ENCODE results near the gene SLC66A3. TPM values are rescaled to one million over a fixed set of nuclear protein-coding genes. Genes with fewer than 3 reads are reported as not detected.

SLC66A3 gene
- total RNA-seq, 1 experiment from 2014 or later = 13.3 TPM

GRCh38 chr2:11128243-11128951 lies 26.9 kb upstream of the SLC66A3 start:
- Histone ChIP-seq H3K4me2 (ENCODE audit: insufficient read depth, insufficient read length, low read length) (no peak overlapping the region), H4K20me1 (ENCODE audit: control insufficient read depth, insufficient read depth, insufficient read length) (no peaks in the 10 kb centered on the region), H3K23ac (ENCODE audit: insufficient read length, low read depth, low read length) (no peak overlapping the region), H3K56ac (ENCODE audit: insufficient read length, low read depth, low read length) (no peak overlapping the region), H3K4ac (ENCODE audit: low read depth, low read length) (no peak overlapping the region), H2BK20ac (ENCODE audit: low read depth, low read length, poor library complexity, severe bottlenecking) (no peak overlapping the region), H3K79me2 (ENCODE audit: insufficient read depth, low read length) (no peaks in the 10 kb centered on the region), H2BK5ac (ENCODE audit: insufficient read length, low read length) (no peak overlapping the region), H3K9me3 (ENCODE audit: control insufficient read depth, low read depth, low read length) (no peaks in the 10 kb centered on the region), H2AK5ac (ENCODE audit: insufficient read length, low read length) (no peak overlapping the region), H3T11ph (ENCODE audit: low read length) (no peak overlapping the region), H2BK12ac (ENCODE audit: insufficient read length, low read depth, low read length) (no peak overlapping the region), H2BK15ac (ENCODE audit: low read depth, low read length) (no peak overlapping the region), H3K9ac (ENCODE audit: extremely low read depth, insufficient read length, low read length) (no peak overlapping the region), H4K5ac (ENCODE audit: insufficient read length, low read depth, low read length) (no peak overlapping the region), H2AFZ (ENCODE audit: low read length) (no peak overlapping the region), H3K27me3 (ENCODE audit: insufficient read depth, low read length) (no peaks in the 10 kb centered on the region), H3K18ac (ENCODE audit: insufficient read length, low read depth, low read length) (no peak overlapping the region), H3K23me2 (ENCODE audit: insufficient read length, low read depth, low read length, poor library complexity, severe bottlenecking) (peaks cover 11% of the 10 kb centered on the region), H3K14ac (ENCODE audit: insufficient read depth, low read length) (no peak overlapping the region), H3K79me1 (ENCODE audit: insufficient read depth, low read depth, low read length, poor library complexity, severe bottlenecking) (no peaks in the 10 kb centered on the region), H4K91ac (ENCODE audit: insufficient read length, low read depth, low read length) (no peak overlapping the region), H4K8ac (replicated peaks; ENCODE audit: insufficient read length, low read depth, low read length) (no peak overlapping the region), H3K27ac (ENCODE audit: insufficient read length, low read depth, low read length) (no peak overlapping the region), H3K4me1 (ENCODE audit: insufficient read depth, low read length) (no peaks in the 10 kb centered on the region; the same call in 1 of the 2 replicates), H2BK120ac (ENCODE audit: low read depth, low read length, poor library complexity, severe bottlenecking) (no peak overlapping the region)
- no peak for DNase-seq
- Mint-ChIP-seq H3K4me1 (peaks cover 15 to 17% of the 10 kb centered on the region in 2 experiments), H3K36me3 (ENCODE audit: insufficient read depth in 1 of 3, low read depth in 3 of 3) (no peaks in the 10 kb centered on the region; a peak in 1 of 7 replicates), H3K9me3 (no peaks in the 10 kb centered on the region), H3K27me3 (ENCODE audit: low read depth) (peaks cover 5% of the 10 kb centered on the region), H3K4me3 (no peak overlapping the region), H3K27ac (no peak overlapping the region)
- WGBS (ENCODE audit: extremely low coverage, insufficient read length, low lambda C conversion rate) = no CpG with 5 or more reads among the region's 11 CpGs
- no peak for TF ChIP-seq CTCF (conservative IDR thresholded peaks at IDR 0.05)
